Ovary (tissue), 9 donors: ENCODE measurements around the gene ASTL. TPM values are rescaled to one million over a fixed set of nuclear protein-coding genes. Genes with fewer than 3 reads are reported as not detected.
A peak's percentile ranks its signal among the peaks of the same experiment; 100 is the strongest.

Experiments used
- DNase-seq, 5 donors: peaks; one replicate each; pipeline ENCODE4 v3.0.0-alpha.2; 2019 to 2020
- H3K27ac ChIP-seq, 2 donors: fragments of 200-600 bp; one replicate each; pipeline versions ENCODE4 v1.5.1 to v1.8.0; 2019 to 2022
- H3K27me3 ChIP-seq: fragments of 200-600 bp; one replicate; pipeline ENCODE4 v1.8.0; 2022
- H3K36me3 ChIP-seq: fragments of 200-600 bp; sonication (generic); one replicate; pipeline ENCODE4 v1.5.1; 2019
- H3K4me1 ChIP-seq: one replicate; pipeline ENCODE4 v1.8.1; 2013; ENCODE audit warnings: mild to moderate bottlenecking, moderate library complexity; ENCODE audit not compliant: insufficient read depth
- H3K4me3 ChIP-seq: fragments of 200-600 bp; sonication (generic); one replicate; pipeline ENCODE4 v1.5.1; 2017
- H3K9me3 ChIP-seq, 2 donors: fragments of 200-600 bp in 1 of 2; sonication (generic) in 1 of 2; one replicate each; pipeline versions ENCODE4 v1.5.1 to v1.8.1; 2013 to 2019; ENCODE audit warnings: mild to moderate bottlenecking in 1 of 2, moderate library complexity in 1 of 2
- CTCF ChIP-seq, 3 donors: fragments of 450-650 bp in 2 of 3; fragments of 200-600 bp in 1 of 3; IDR thresholded peaks; one replicate each; pipeline versions ENCODE4 v1.5.1 to v1.8.0; 2016 to 2022; ENCODE audit warnings: antibody characterized with exemption in 3 of 3, mild to moderate bottlenecking in 1 of 3
- EP300 ChIP-seq: sonication (generic); formaldehyde crosslinking; IDR thresholded peaks from one replicate; pipeline ENCODE4 v1.6.1; 2017; ENCODE audit warnings: antibody characterized with exemption
- POLR2A ChIP-seq: fragments of 450-650 bp; IDR thresholded peaks from one replicate; pipeline ENCODE4 v1.6.1; 2017; ENCODE audit warnings: antibody characterized with exemption, mild to moderate bottlenecking, moderate library complexity
- WGBS, 3 donors: extraction: QIAGEN DNeasy Blood & Tissue Kit in 1 of 3; methylation state at CpG; one replicate each; pipeline versions ENCODE4 v1.1.5 to v1.1.7; 2013 to 2017; 5-methylcytosine and 5-hydroxymethylcytosine counted together
- intact Hi-C, 4 donors: fragments of 100-400 bp; cut with DNase I; formaldehyde crosslinking; loops; one replicate each; pipeline versions ENCODE4 v1.11.0 to v1.15.1; 2022 to 2023
- polyA plus RNA-seq, 2 donors: library from polyadenylated mRNA; stranded (reverse); fragments of 200-250 nt in 1 of 2; fragments of 350-450 nt in 1 of 2; fragmentation: Illumina TruSeq in 1 of 2; extraction: RNeasy Lipid Tissue Mini Kit (QIAGEN cat#74804) in 1 of 2; gene quantifications; one replicate each; pipeline ENCODE4 v1.2.3, GENCODE V29; 2013 to 2014
- total RNA-seq, 7 donors: library from RNA; depleted of rRNA in 2 of 7; stranded (reverse); fragments of >200 nt in 2 of 7; fragmentation: NEBNext Ultra II Directional in 3 of 7; extraction: Animal tissue kit (Norgen Biotek cat#: 25700) in 3 of 7; gene quantifications; one replicate each; pipeline versions ENCODE4 v1.1.0 to v1.2.4, GENCODE V29; 2016 to 2023
- donor health status: DM: no; HTN: no; CAD: no; lungs with moderate emphysema.
- donor health status: DM: no; HTN: no; CAD: no.
- donor health status: Bipolar disorder and iron deficiency.
- donor health status: DM: yes; HTN: yes; CAD: no.
- donor health status: DM: no; HTN: no; CAD: no.
- donor health status: DM: yes; HTN: yes; CAD: no.

ASTL gene
- total and polyA plus RNA-seq, 9 donors = 0.15 to 1.7 (median 0.67) TPM; not detected in 4

- DNase-seq = no peak
- TF ChIP-seq POLR2A (no peak), EP300 (no peak), CTCF (IDR thresholded peaks at IDR 0.05) (no peak)
- Histone ChIP-seq H3K4me1 (no peaks in the 10 kb centered on the region), H3K36me3 (no peaks in the 10 kb centered on the region), H3K4me3 (no peak overlapping the region), H3K27ac (no peak overlapping the region), H3K9me3 (no peaks in the 10 kb centered on the region), H3K27me3 (no peaks in the 10 kb centered on the region)
- intact Hi-C loops = no loop called here
- WGBS, 3 donors = 87 to 92% (median 91%) methylated on average over 9 of the region's 9 CpGs
These were observed 13.4 kb upstream of the ASTL start for GRCh38 chr2:96151595-96152303.

- no peak for TF ChIP-seq CTCF (IDR thresholded peaks at IDR 0.05)
- TF ChIP-seq EP300 = no peak
- no peak for TF ChIP-seq POLR2A
- whole genome bisulfite sequencing, 3 donors = 91 to 94% (median 92%) methylated on average over 13 to 14 of the region's 14 CpGs
- no peaks in the 10 kb centered on the region for H3K9me3 ChIP-seq
- no peaks in the 10 kb centered on the region for H3K27me3 ChIP-seq
- H3K36me3 ChIP-seq = no peaks in the 10 kb centered on the region
- no peak overlapping the region for H3K4me3 ChIP-seq
- no peaks in the 10 kb centered on the region for H3K4me1 ChIP-seq
- H3K27ac ChIP-seq = no peak overlapping the region
- intact Hi-C loops = no loop called here
- DNase-seq = no peak
These were observed 12.7 kb upstream of the ASTL start for GRCh38 chr2:96150791-96151594.

GRCh38 chr2:96150007-96150640 is 11.8 kb upstream of the ASTL start:
- Histone ChIP-seq H3K27ac (no peak overlapping the region), H3K27me3 (no peaks in the 10 kb centered on the region), H3K4me1 (no peaks in the 10 kb centered on the region), H3K9me3 (no peaks in the 10 kb centered on the region), H3K4me3 (no peak overlapping the region), H3K36me3 (no peaks in the 10 kb centered on the region)
- intact Hi-C loops = no loop called here
- TF ChIP-seq POLR2A (no peak), EP300 (no peak), CTCF (IDR thresholded peaks at IDR 0.05) (no peak)
- 88 to 93% (median 92%) methylated on average over 6 of the region's 6 CpGs for WGBS, 3 donors
- no peak for DNase-seq

- DNase-seq = peak; percentile 53 to 74 (median 60)
- TF ChIP-seq EP300 = no peak
- TF ChIP-seq POLR2A = no peak
- TF ChIP-seq CTCF (IDR thresholded peaks at IDR 0.05) = no peak
- Histone ChIP-seq H3K4me1 (peaks cover 6% of the 10 kb centered on the region), H3K9me3 (no peaks in the 10 kb centered on the region), H3K36me3 (no peaks in the 10 kb centered on the region), H3K27ac (no peak overlapping the region), H3K4me3 (no peak overlapping the region), H3K27me3 (no peaks in the 10 kb centered on the region)
- 63 to 65% (median 64%) methylated on average over 23 to 29 of the region's 29 CpGs for WGBS, 3 donors
- intact Hi-C loops = loop anchor here in 2 of 4 donors (5.0 to 10.0 kb wide), 2 partner anchors 109 to 116 kb away; partner anchors contain the start of genes CIAO1 (in 1 of the 2) and TMEM127 (in 1 of the 2)
These were observed 10.3 kb upstream of the ASTL start for GRCh38 chr2:96148410-96149217.
